Ascending aorta (tissue), 2 donors: Measurements from ENCODE around the gene CTIF. TPM values are rescaled to one million over a fixed set of nuclear protein-coding genes. Genes with fewer than 3 reads are reported as not detected.
A peak's percentile ranks its signal among the peaks of the same experiment; 100 is the strongest.

ENCODE experiments used
- DNase-seq, 2 donors: peaks; one replicate each; pipeline ENCODE4 v3.0.0-alpha.2; 2019; ENCODE audit warnings: low spot score in 2 of 2
- H3K27ac ChIP-seq, 2 donors: fragments of 200-600 bp; sonication (generic); one replicate each; pipeline ENCODE4 v1.5.1; 2016 to 2017; ENCODE audit warnings: mild to moderate bottlenecking in 1 of 2
- H3K27me3 ChIP-seq: fragments of 200-600 bp; sonication (generic); one replicate; pipeline ENCODE4 v1.5.1; 2017
- H3K36me3 ChIP-seq, 2 donors: fragments of 200-600 bp; sonication (generic); one replicate each; pipeline ENCODE4 v1.5.1; 2016
- H3K4me1 ChIP-seq, 2 donors: fragments of 200-600 bp; sonication (generic); one replicate each; pipeline ENCODE4 v1.5.1; 2016 to 2017; ENCODE audit warnings: mild to moderate bottlenecking in 1 of 2
- H3K4me3 ChIP-seq, 2 donors: fragments of 200-600 bp; sonication (generic); one replicate each; pipeline ENCODE4 v1.5.1; 2016 to 2017; ENCODE audit warnings: mild to moderate bottlenecking in 1 of 2
- H3K9me3 ChIP-seq, 2 donors: fragments of 200-600 bp; sonication (generic); one replicate each; pipeline ENCODE4 v1.5.1; 2016
- CTCF ChIP-seq, 3 experiments: fragments of 200-600 bp in 2 of 3; fragments of 450-650 bp in 1 of 3; sonication (generic) in 2 of 3; IDR thresholded peaks; one replicate each; pipeline ENCODE4 v1.5.1; 2016 to 2019; ENCODE audit warnings: antibody characterized with exemption in 3 of 3, mild to moderate bottlenecking in 1 of 3, moderate library complexity in 1 of 3
- intact Hi-C: fragments of 100-400 bp; cut with DNase I; formaldehyde crosslinking; loops from one replicate; pipeline ENCODE4 v1.15.1; 2023
- total RNA-seq: library from RNA; depleted of rRNA; stranded (reverse); fragments of >200 nt; gene quantifications from one replicate; pipeline ENCODE4 v1.1.0, GENCODE V29; 2016

Gene CTIF
- total RNA-seq, 1 donor from 2014 or later = 55.3 TPM

- DNase-seq = no peak
- Histone ChIP-seq H3K9me3 (no peaks in the 10 kb centered on the region), H3K27me3 (no peaks in the 10 kb centered on the region), H3K4me1 (peaks cover 25 to 61% of the 10 kb centered on the region in 2 donors), H3K27ac (peak overlapping the region; percentile 80 to 84), H3K36me3 (no peaks in the 10 kb centered on the region), H3K4me3 (no peak overlapping the region)
- intact Hi-C loops = loop anchor here (5.0 kb wide), 1 partner anchor 62 kb away; no protein-coding TSS in a partner anchor
- no peak for TF ChIP-seq CTCF (IDR thresholded peaks at IDR 0.05)
These were observed 205.1 kb downstream of the CTIF start for GRCh38 chr18:48743886-48744285.

GRCh38 chr18:48745293-48745692 lies 206.5 kb downstream of the CTIF start:
- no peaks in the 10 kb centered on the region for H3K27me3 ChIP-seq
- no peaks in the 10 kb centered on the region for H3K36me3 ChIP-seq
- H3K4me1 ChIP-seq = peaks cover 21 to 55% of the 10 kb centered on the region in 2 donors
- no peak for DNase-seq
- H3K4me3 ChIP-seq = no peak overlapping the region
- H3K9me3 ChIP-seq = no peaks in the 10 kb centered on the region
- intact Hi-C loops = no loop called here
- no peak for TF ChIP-seq CTCF (IDR thresholded peaks at IDR 0.05)
- H3K27ac ChIP-seq = peak overlapping the region; percentile 81 to 84

GRCh38 chr18:48749768-48750167 lies 210.9 kb downstream of the CTIF start:
- DNase-seq = peak in 1 of 2 donors; percentile 86
- peak in 2 of 3 experiments; percentile 42 to 43 for TF ChIP-seq CTCF (IDR thresholded peaks at IDR 0.05)
- Histone ChIP-seq H3K4me3 (no peak overlapping the region), H3K27me3 (no peaks in the 10 kb centered on the region), H3K36me3 (no peaks in the 10 kb centered on the region), H3K9me3 (no peaks in the 10 kb centered on the region), H3K27ac (peak overlapping the region; percentile 87 to 90), H3K4me1 (peaks cover 14 to 27% of the 10 kb centered on the region in 2 donors)
- intact Hi-C loops = loop anchor here (2.0 kb wide), 1 partner anchor 31 kb away; no protein-coding TSS in a partner anchor

GRCh38 chr18:48750485-48751175 lies 211.8 kb downstream of the CTIF start:
- peak overlapping the region; percentile 87 to 90 for H3K27ac ChIP-seq

GRCh38 chr18:48751727-48752468 lies 213.1 kb downstream of the CTIF start:
- Histone ChIP-seq H3K36me3 (no peaks in the 10 kb centered on the region), H3K4me1 (peaks cover 14 to 16% of the 10 kb centered on the region in 2 donors), H3K27ac (peak overlapping the region in 1 of 2 donors; percentile 90), H3K27me3 (no peaks in the 10 kb centered on the region), H3K9me3 (no peaks in the 10 kb centered on the region), H3K4me3 (no peak overlapping the region)
- TF ChIP-seq CTCF (IDR thresholded peaks at IDR 0.05) = no peak
- no peak for DNase-seq
- intact Hi-C loops = no loop called here

More at GRCh38 chr18:48750485-48751175, 211.8 kb downstream of the CTIF start:
- peaks cover 14 to 19% of the 10 kb centered on the region in 2 donors for H3K4me1 ChIP-seq
- H3K9me3 ChIP-seq = no peaks in the 10 kb centered on the region
- DNase-seq = peak in 1 of 2 donors; percentile 77
- no peaks in the 10 kb centered on the region for H3K27me3 ChIP-seq
- intact Hi-C loops = no loop called here
- H3K4me3 ChIP-seq = no peak overlapping the region
- H3K36me3 ChIP-seq = no peaks in the 10 kb centered on the region
- TF ChIP-seq CTCF (IDR thresholded peaks at IDR 0.05) = no peak
